ENCODE data around the gene SLC6A9.
A peak's percentile ranks its signal among the peaks of the same experiment; 100 is the strongest.

Gene SLC6A9

GRCh38 chr1:43994794-43995790 is 36.2 kb downstream of the SLC6A9 start:
- H3K4me3 ChIP-seq (ENCODE audit: low read depth, low read length) = no peak overlapping the region
- peak; percentile 43 for TF ChIP-seq CTCF (IDR thresholded peaks at IDR 0.05; ENCODE audit: insufficient read depth, low read length, missing control alignments)
- ChIA-PET POLR2A (interaction anchor here (0.9 kb wide), 1 partner anchor 231 kb away, joined by 3 read pairs; no protein-coding TSS in a partner anchor), CTCF (interaction anchor here (1.0 to 9.3 kb wide), 6 partner anchors 10 to 53 kb away, joined by 3 to 103 read pairs (median 7); no protein-coding TSS in a partner anchor)
- no peak for DNase-seq (ENCODE audit: low read depth, low spot score)

- DNase-seq (ENCODE audit: low read depth, low spot score) = no peak
- POLR2A ChIA-PET = no interaction called here
- no peak for TF ChIP-seq CTCF (IDR thresholded peaks at IDR 0.05; ENCODE audit: insufficient read depth, low read length, missing control alignments)
- CTCF ChIA-PET = interaction anchor here (0.9 to 9.3 kb wide), 4 partner anchors 11 to 53 kb away, joined by 3 to 103 read pairs (median 17); no protein-coding TSS in a partner anchor
- no peak overlapping the region for H3K4me3 ChIP-seq (ENCODE audit: low read depth, low read length)
Observed at GRCh38 chr1:43994071-43994470, 37.2 kb downstream of the SLC6A9 start.

GRCh38 chr1:43993206-43993914 is 37.9 kb downstream of the SLC6A9 start:
- POLR2A ChIA-PET = interaction anchor here (0.9 to 2.0 kb wide), 2 partner anchors 18 to 230 kb away, joined by 4 to 6 read pairs; partner anchors contain the start of gene ATP6V0B
- no peak overlapping the region for H3K4me3 ChIP-seq (ENCODE audit: low read depth, low read length)
- CTCF ChIA-PET = interaction anchor here (0.9 to 9.3 kb wide), 8 partner anchors 9 to 230 kb away, joined by 3 to 103 read pairs (median 4); no protein-coding TSS in a partner anchor
- no peak for DNase-seq (ENCODE audit: low read depth, low spot score)
- no peak for TF ChIP-seq CTCF (IDR thresholded peaks at IDR 0.05; ENCODE audit: insufficient read depth, low read length, missing control alignments)

- TF ChIP-seq CTCF (IDR thresholded peaks at IDR 0.05; ENCODE audit: insufficient read depth, low read length, missing control alignments) = no peak
- peak overlapping the region; percentile 79 for H3K4me3 ChIP-seq (ENCODE audit: low read depth, low read length)
- CTCF ChIA-PET = interaction anchor here (0.9 to 9.3 kb wide), 9 partner anchors 10 to 602 kb away, joined by 3 to 103 read pairs (median 4); no protein-coding TSS in a partner anchor
- DNase-seq (ENCODE audit: low read depth, low spot score) = no peak
- POLR2A ChIA-PET = interaction anchor here (0.6 to 2.0 kb wide), 4 partner anchors 17 to 229 kb away, joined by 3 to 6 read pairs (median 4); partner anchors contain the start of gene ATP6V0B
Observed at GRCh38 chr1:43992232-43992995, 38.8 kb downstream of the SLC6A9 start.

- DNase-seq (ENCODE audit: low read depth, low spot score) = no peak
- TF ChIP-seq CTCF (IDR thresholded peaks at IDR 0.05; ENCODE audit: insufficient read depth, low read length, missing control alignments) = peak; percentile 3
Observed at GRCh38 chr1:43991476-43992231, 39.6 kb downstream of the SLC6A9 start, which contains the start of gene CCDC24. TSS of gene CCDC24 (plus strand) at chr1:43991599. CDS start at chr1:43991879, 280 bp downstream.

More at GRCh38 chr1:43991476-43992231, 39.6 kb downstream of the SLC6A9 start, which contains the start of gene CCDC24:
- H3K4me3 ChIP-seq (ENCODE audit: low read depth, low read length) = peak within 1 kb of the TSS; percentile 79
- ChIA-PET POLR2A (interaction anchor here (0.6 to 2.0 kb wide), 3 partner anchors 17 to 56 kb away, joined by 3 to 6 read pairs (median 5); partner anchors contain the start of gene ATP6V0B), CTCF (interaction anchor here (0.9 to 9.3 kb wide), 10 partner anchors 11 to 603 kb away, joined by 3 to 103 read pairs (median 5); partner anchors contain the start of gene ATP6V0B)
